Neutrophil (primary cell): ENCODE data around the gene HACE1.
A peak's percentile ranks its signal among the peaks of the same experiment; 100 is the strongest.

ENCODE experiments used
- H3K27ac ChIP-seq: fragments of 200-600 bp; sonication (generic); 2 replicates; pipeline ENCODE4 v1.5.1; 2016; ENCODE audit warnings: mild to moderate bottlenecking, moderate library complexity
- H3K27me3 ChIP-seq: fragments of 200-600 bp; sonication (generic); 2 replicates; pipeline ENCODE4 v1.6.0; 2016; ENCODE audit warnings: mild to moderate bottlenecking
- H3K36me3 ChIP-seq: fragments of 200-600 bp; sonication (generic); 2 replicates; pipeline ENCODE4 v1.5.1; 2017
- H3K4me1 ChIP-seq, 2 experiments: fragments of 200-600 bp in 1 of 2; sonication (generic) in 1 of 2; 1 replicate in 1 of 2; 2 replicates in 1 of 2; pipeline versions ENCODE4 v1.5.1 to v1.6.1; 2013 to 2016; ENCODE audit warnings: low read depth in 1 of 2, low read length in 1 of 2, mild to moderate bottlenecking in 1 of 2, moderate library complexity in 1 of 2; ENCODE audit not compliant: control insufficient read depth in 1 of 2, insufficient read depth in 1 of 2
- H3K4me3 ChIP-seq, 2 experiments: fragments of 200-600 bp in 1 of 2; sonication (generic) in 1 of 2; 1 replicate in 1 of 2; 2 replicates in 1 of 2; pipeline ENCODE4 v1.5.1; 2013 to 2016; ENCODE audit warnings: low read depth in 1 of 2, low read length in 1 of 2, mild to moderate bottlenecking in 1 of 2, moderate library complexity in 1 of 2
- H3K9me3 ChIP-seq: fragments of 200-600 bp; sonication (generic); 2 replicates; pipeline ENCODE4 v1.5.1; 2016
- CTCF ChIP-seq: fragments of 200-600 bp; sonication (generic); IDR thresholded peaks from 2 replicates; pipeline ENCODE4 v1.5.1; 2016; ENCODE audit warnings: antibody characterized with exemption

Gene HACE1

GRCh38 chr6:104700371-104701185 is 159.1 kb downstream of the HACE1 start:
- H3K27me3 ChIP-seq = no peaks in the 10 kb centered on the region
- no peak overlapping the region for H3K27ac ChIP-seq
- TF ChIP-seq CTCF = no peak
- H3K9me3 ChIP-seq = no peaks in the 10 kb centered on the region
- H3K4me1 ChIP-seq = peaks cover 34 to 36% of the 10 kb centered on the region in 2 experiments
- no peaks in the 10 kb centered on the region for H3K36me3 ChIP-seq
- no peak overlapping the region for H3K4me3 ChIP-seq

GRCh38 chr6:104699593-104700329 is 160.0 kb downstream of the HACE1 start:
- Histone ChIP-seq H3K36me3 (no peaks in the 10 kb centered on the region), H3K4me1 (peaks cover 26 to 32% of the 10 kb centered on the region in 2 experiments), H3K4me3 (no peak overlapping the region), H3K27ac (no peak overlapping the region), H3K9me3 (no peaks in the 10 kb centered on the region), H3K27me3 (no peaks in the 10 kb centered on the region)
- no peak for TF ChIP-seq CTCF

GRCh38 chr6:104698979-104699378 is 160.7 kb downstream of the HACE1 start:
- Histone ChIP-seq H3K4me3 (no peak overlapping the region), H3K27ac (no peak overlapping the region)
- no peak for TF ChIP-seq CTCF

GRCh38 chr6:104692008-104692407 is 167.7 kb downstream of the HACE1 start:
- H3K4me1 ChIP-seq = peaks cover 0 to 7% of the 10 kb centered on the region in 2 experiments
- TF ChIP-seq CTCF = no peak
- peak overlapping the region; percentile 48 for H3K27ac ChIP-seq
- no peaks in the 10 kb centered on the region for H3K27me3 ChIP-seq
- H3K36me3 ChIP-seq = no peaks in the 10 kb centered on the region
- H3K4me3 ChIP-seq = no peak overlapping the region
- no peaks in the 10 kb centered on the region for H3K9me3 ChIP-seq

More at GRCh38 chr6:104698979-104699378, 160.7 kb downstream of the HACE1 start:
- Histone ChIP-seq H3K36me3 (no peaks in the 10 kb centered on the region), H3K9me3 (no peaks in the 10 kb centered on the region), H3K27me3 (no peaks in the 10 kb centered on the region), H3K4me1 (peaks cover 18 to 27% of the 10 kb centered on the region in 2 experiments)

GRCh38 chr6:104689551-104690205 is 170.0 kb downstream of the HACE1 start:
- no peak overlapping the region for H3K4me3 ChIP-seq
- TF ChIP-seq CTCF = no peak
- H3K27ac ChIP-seq = no peak overlapping the region
- H3K36me3 ChIP-seq = no peaks in the 10 kb centered on the region
- no peaks in the 10 kb centered on the region for H3K9me3 ChIP-seq
- H3K27me3 ChIP-seq = no peaks in the 10 kb centered on the region
- peaks cover 0 to 5% of the 10 kb centered on the region in 2 experiments for H3K4me1 ChIP-seq
